A204.1 (cell line): ENCODE data around the gene CTSA.
"Not testable (repeated sequence)": the region's sequence is repeated elsewhere in the genome, so short reads cannot be mapped to it uniquely, and the experiment has no call there.

ENCODE experiments used
- FAIRE-seq: peaks from 2 replicates; lab custom pipeline; 2012; peaks lifted over from hg19 to GRCh38; lab: Jason Lieb, UNC

The CTSA gene

GRCh38 chr20:45897289-45897688 is 6.2 kb downstream of the CTSA start:
- FAIRE-seq, result no peak

GRCh38 chr20:45897692-45898091 is 6.6 kb downstream of the CTSA start:
- FAIRE-seq, result no peak

GRCh38 chr20:45898285-45898684 is 7.2 kb downstream of the CTSA start:
- FAIRE-seq, result no peak

- FAIRE-seq, result no peak
These were observed 8.1 kb downstream of the CTSA start for GRCh38 chr20:45899046-45899835.

GRCh38 chr20:45901332-45901731 is 10.2 kb downstream of the CTSA start:
- not testable (repeated sequence) for FAIRE-seq

- FAIRE-seq, result no peak
These were observed 11.1 kb downstream of the CTSA start for GRCh38 chr20:45902199-45902701.

- FAIRE-seq, result no peak
These were observed 13.7 kb downstream of the CTSA start for GRCh38 chr20:45904583-45905504.

GRCh38 chr20:45905505-45906079 is 14.5 kb downstream of the CTSA start:
- no peak for FAIRE-seq

GRCh38 chr20:45907219-45907948 is 16.2 kb downstream of the CTSA start:
- no peak for FAIRE-seq

GRCh38 chr20:45908084-45908483 is 16.9 kb downstream of the CTSA start:
- no peak for FAIRE-seq

GRCh38 chr20:45909336-45909808 is 18.2 kb downstream of the CTSA start:
- FAIRE-seq, result no peak

- no peak for FAIRE-seq
These were observed 18.9 kb downstream of the CTSA start for GRCh38 chr20:45909817-45910669.

GRCh38 chr20:45910670-45911485 is 19.7 kb downstream of the CTSA start:
- peak; percentile 72 for FAIRE-seq

GRCh38 chr20:45911486-45912343 is 20.6 kb downstream of the CTSA start, which contains the start of gene PLTP:
Gene PLTP, minus strand, starts transcription at chr20:45912155. Its CDS starts 703 bp downstream, at chr20:45911452.
- FAIRE-seq, result no peak

GRCh38 chr20:45912344-45912682 is 21.2 kb downstream of the CTSA start:
- no peak for FAIRE-seq

- no peak for FAIRE-seq
These were observed 22.0 kb downstream of the CTSA start for GRCh38 chr20:45913116-45913515.

GRCh38 chr20:45917790-45918141 is 26.6 kb downstream of the CTSA start:
- no peak for FAIRE-seq

- FAIRE-seq, result no peak
These were observed 27.1 kb downstream of the CTSA start for GRCh38 chr20:45918182-45918737.
